ENCODE results near the gene NALF2. TPM values are rescaled to one million over a fixed set of nuclear protein-coding genes. Genes with fewer than 3 reads are reported as not detected.

Gene NALF2
- total RNA-seq, 2 donors from 2014 or later, result 0.31 to 0.69 TPM

DNA sequence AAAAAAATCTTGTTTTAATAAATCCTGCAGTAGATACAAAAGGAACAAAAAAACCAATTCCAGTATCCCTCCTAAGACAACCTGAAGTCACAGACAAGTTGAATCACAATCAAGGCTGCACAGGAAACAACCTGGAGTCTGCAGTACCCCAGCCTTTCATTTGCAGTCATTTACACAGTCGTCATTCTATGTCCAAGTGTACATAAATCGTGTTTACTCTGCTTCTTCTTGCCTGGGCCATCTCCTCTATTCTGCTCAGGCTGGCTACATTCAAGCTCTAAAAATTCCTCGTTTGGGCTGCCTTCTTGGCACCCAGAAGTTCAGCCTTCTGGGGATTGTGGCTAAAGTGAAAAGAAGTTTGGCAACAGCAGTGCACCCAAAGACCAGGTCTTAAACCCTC lies 37.8 kb downstream of the NALF2 start:
- no peak overlapping the region for H3K27ac Mint-ChIP-seq
- no peaks in the 10 kb centered on the region for H3K9me3 Mint-ChIP-seq
- H3K4me3 Mint-ChIP-seq, result no peak overlapping the region
- no peaks in the 10 kb centered on the region for H3K36me3 Mint-ChIP-seq (ENCODE audit: insufficient read depth in 2 of 2)
- H3K4me1 Mint-ChIP-seq (ENCODE audit: low read depth), result peaks cover 13% of the 10 kb centered on the region
- DNase-seq, result no peak
- ATAC-seq (replicated peaks in 1 of 2), result no peak
- H3K27me3 Mint-ChIP-seq (ENCODE audit: low read depth), result peaks cover 66% of the 10 kb centered on the region

GRCh38 chrX:69543572-69543971 lies 39.4 kb downstream of the NALF2 start:
- Mint-ChIP-seq H3K27me3 (ENCODE audit: low read depth) (peaks cover 60% of the 10 kb centered on the region), H3K27ac (no peak overlapping the region), H3K4me3 (no peak overlapping the region), H3K9me3 (peaks cover 0 to 3% of the 10 kb centered on the region in 2 donors), H3K36me3 (ENCODE audit: insufficient read depth in 2 of 2) (peaks cover 0 to 2% of the 10 kb centered on the region in 2 donors), H3K4me1 (ENCODE audit: low read depth) (peaks cover 12% of the 10 kb centered on the region)
- DNase-seq, result no peak
- no peak for ATAC-seq (replicated peaks in 1 of 2)

GRCh38 chrX:69546417-69546816 lies 42.3 kb downstream of the NALF2 start:
- Mint-ChIP-seq H3K27me3 (ENCODE audit: low read depth) (peaks cover 46% of the 10 kb centered on the region), H3K36me3 (ENCODE audit: insufficient read depth in 2 of 2) (peaks cover 0 to 2% of the 10 kb centered on the region in 2 donors), H3K4me3 (no peak overlapping the region), H3K9me3 (peaks cover 0 to 3% of the 10 kb centered on the region in 2 donors), H3K4me1 (ENCODE audit: low read depth) (no peaks in the 10 kb centered on the region), H3K27ac (no peak overlapping the region)
- ATAC-seq (replicated peaks in 1 of 2), result no peak
- DNase-seq, result no peak

DNA sequence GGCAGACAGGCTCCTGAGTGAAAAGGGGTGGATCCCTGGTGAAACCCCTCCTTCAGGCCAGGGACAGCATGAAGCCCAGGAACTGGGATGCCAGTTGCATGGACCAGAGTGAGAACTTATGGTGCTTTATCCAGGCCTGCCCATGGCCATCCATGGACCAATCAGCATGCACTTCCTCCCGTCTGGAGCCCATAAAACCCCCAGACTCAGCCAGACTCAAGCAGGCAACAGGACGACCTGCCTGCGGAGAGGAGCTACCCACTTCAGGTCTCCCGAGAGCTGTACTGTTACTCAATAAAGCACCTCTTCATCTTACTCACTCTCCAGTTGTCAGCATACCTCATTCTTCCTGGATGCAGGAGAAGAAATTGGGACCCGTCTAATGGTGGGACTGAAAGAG lies 42.9 kb downstream of the NALF2 start:
- H3K4me3 Mint-ChIP-seq, result no peak overlapping the region
- no peak overlapping the region for H3K27ac Mint-ChIP-seq
- H3K36me3 Mint-ChIP-seq (ENCODE audit: insufficient read depth in 2 of 2), result peaks cover 0 to 2% of the 10 kb centered on the region in 2 donors
- peaks cover 44% of the 10 kb centered on the region for H3K27me3 Mint-ChIP-seq (ENCODE audit: low read depth)
- H3K9me3 Mint-ChIP-seq, result peaks cover 0 to 3% of the 10 kb centered on the region in 2 donors
- H3K4me1 Mint-ChIP-seq (ENCODE audit: low read depth), result no peaks in the 10 kb centered on the region
- DNase-seq (no peak), ATAC-seq (replicated peaks in 1 of 2) (no peak)

DNA sequence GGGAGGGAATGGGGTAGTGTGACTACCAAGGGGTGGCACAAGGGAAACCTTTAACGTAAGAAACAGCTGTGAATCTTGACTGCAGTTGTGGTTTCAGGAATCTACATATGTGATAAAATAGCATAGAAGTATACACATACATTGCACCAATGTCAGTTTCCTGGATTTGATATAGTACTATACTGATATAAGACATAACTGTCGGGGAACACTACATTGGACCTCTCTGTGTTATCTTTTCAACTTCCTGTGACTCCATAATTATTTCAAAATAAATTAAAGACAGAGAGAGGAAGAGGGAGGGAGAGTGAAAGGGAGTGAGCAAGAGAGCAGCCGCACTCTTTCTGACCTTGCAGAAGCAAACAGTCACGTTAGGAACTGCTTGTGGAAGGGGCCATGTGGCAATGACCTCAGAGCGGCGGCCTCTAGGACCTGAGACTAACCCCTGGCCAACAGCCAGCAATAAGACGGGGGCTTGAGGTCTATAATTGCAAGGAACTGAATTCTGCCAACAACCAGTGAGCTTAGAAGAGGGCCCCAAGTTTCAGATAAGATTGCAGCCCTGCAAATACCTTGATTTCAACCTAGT lies 47.4 kb downstream of the NALF2 start:
- DNase-seq (no peak), ATAC-seq (replicated peaks in 1 of 2) (no peak)
- Mint-ChIP-seq H3K27me3 (ENCODE audit: low read depth) (peaks cover 32% of the 10 kb centered on the region), H3K27ac (no peak overlapping the region), H3K4me3 (no peak overlapping the region), H3K4me1 (ENCODE audit: low read depth) (no peaks in the 10 kb centered on the region), H3K36me3 (ENCODE audit: insufficient read depth in 2 of 2) (peaks cover 0 to 2% of the 10 kb centered on the region in 2 donors), H3K9me3 (peaks cover 0 to 3% of the 10 kb centered on the region in 2 donors)

DNA sequence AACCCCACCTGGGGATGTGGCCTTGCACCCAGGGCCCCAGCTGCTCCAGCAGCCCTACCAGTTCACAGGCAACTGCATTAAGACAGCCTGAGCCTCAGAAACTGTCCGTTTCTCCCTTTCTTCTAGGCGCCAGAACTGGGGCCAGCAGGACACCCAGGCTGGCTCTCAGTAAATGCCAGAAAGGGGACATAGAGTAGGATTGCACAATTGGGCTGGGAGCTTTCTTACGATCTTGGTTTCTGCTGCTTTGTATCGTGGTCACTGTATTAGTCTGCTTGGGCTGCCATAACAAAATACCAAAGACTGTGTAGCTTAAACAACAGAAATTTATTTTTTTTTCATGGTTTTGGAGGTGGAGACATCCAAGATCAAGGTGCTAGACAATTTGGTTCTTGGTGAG lies 48.4 kb downstream of the NALF2 start:
- peaks cover 32% of the 10 kb centered on the region for H3K27me3 Mint-ChIP-seq (ENCODE audit: low read depth)
- no peak for ATAC-seq (replicated peaks in 1 of 2)
- no peak for DNase-seq
- H3K27ac Mint-ChIP-seq, result no peak overlapping the region
- peaks cover 0 to 2% of the 10 kb centered on the region in 2 donors for H3K36me3 Mint-ChIP-seq (ENCODE audit: insufficient read depth in 2 of 2)
- H3K9me3 Mint-ChIP-seq, result peaks cover 0 to 3% of the 10 kb centered on the region in 2 donors
- no peaks in the 10 kb centered on the region for H3K4me1 Mint-ChIP-seq (ENCODE audit: low read depth)
- H3K4me3 Mint-ChIP-seq, result no peak overlapping the region

Other genes starting within 250 kb of the NALF2 start
- 1 to 10 TPM; 2.2 to 4.3 TPM for gene EDA, start 111.8 kb downstream of the NALF2 start, total RNA-seq

All from activated T-cell treated with anti-CD3 and anti-CD28 coated beads, Interleukin-2, amount 50 U/mL, for 72 hours (primary cell).